ENCODE results near the gene BLVRA.

Gene BLVRA

GRCh38 chr7:43750016-43750887 is 8.2 kb upstream of the BLVRA start:
- no peak for DNase-seq (ENCODE audit: low read depth)
- in situ Hi-C loops (cut with HindIII; ENCODE audit: low sequenced_read_pairs) = no loop called here
- H3K4me3 ChIP-seq (ENCODE audit: low read depth, low read length) = no peak overlapping the region
- no peak for TF ChIP-seq CTCF (IDR thresholded peaks at IDR 0.05; ENCODE audit: low read depth, low read length, missing control alignments)

- in situ Hi-C loops (cut with HindIII; ENCODE audit: low sequenced_read_pairs) = no loop called here
- H3K4me3 ChIP-seq (ENCODE audit: low read depth, low read length) = no peak overlapping the region
- DNase-seq (ENCODE audit: low read depth) = no peak
- no peak for TF ChIP-seq CTCF (IDR thresholded peaks at IDR 0.05; ENCODE audit: low read depth, low read length, missing control alignments)
These were observed 6.1 kb upstream of the BLVRA start for GRCh38 chr7:43752411-43752810.

- no peak for DNase-seq (ENCODE audit: low read depth)
- H3K4me3 ChIP-seq (ENCODE audit: low read depth, low read length) = no peak overlapping the region
- in situ Hi-C loops (cut with HindIII; ENCODE audit: low sequenced_read_pairs) = no loop called here
- no peak for TF ChIP-seq CTCF (IDR thresholded peaks at IDR 0.05; ENCODE audit: low read depth, low read length, missing control alignments)
These were observed 5.1 kb upstream of the BLVRA start for GRCh38 chr7:43753271-43753810.

GRCh38 chr7:43753843-43754242 is 4.6 kb upstream of the BLVRA start:
- in situ Hi-C loops (cut with HindIII; ENCODE audit: low sequenced_read_pairs) = no loop called here
- TF ChIP-seq CTCF (IDR thresholded peaks at IDR 0.05; ENCODE audit: low read depth, low read length, missing control alignments) = no peak
- no peak for DNase-seq (ENCODE audit: low read depth)
- H3K4me3 ChIP-seq (ENCODE audit: low read depth, low read length) = no peak overlapping the region

GRCh38 chr7:43754596-43754995 is 3.9 kb upstream of the BLVRA start:
- TF ChIP-seq CTCF (IDR thresholded peaks at IDR 0.05; ENCODE audit: low read depth, low read length, missing control alignments) = no peak
- DNase-seq (ENCODE audit: low read depth) = no peak
- H3K4me3 ChIP-seq (ENCODE audit: low read depth, low read length) = no peak overlapping the region
- in situ Hi-C loops (cut with HindIII; ENCODE audit: low sequenced_read_pairs) = no loop called here

- in situ Hi-C loops (cut with HindIII; ENCODE audit: low sequenced_read_pairs) = no loop called here
- no peak overlapping the region for H3K4me3 ChIP-seq (ENCODE audit: low read depth, low read length)
- peak; percentile 28 for DNase-seq (ENCODE audit: low read depth)
- no peak for TF ChIP-seq CTCF (IDR thresholded peaks at IDR 0.05; ENCODE audit: low read depth, low read length, missing control alignments)
These were observed 2.0 kb upstream of the BLVRA start for GRCh38 chr7:43756368-43757072.

Data from astrocyte of the cerebellum (primary cell).